HTR-8/SVneo (cell line): Measurements from ENCODE around the gene CDHR2.
A peak's percentile ranks its signal among the peaks of the same experiment; 100 is the strongest.

Source experiments
- DNase-seq: peaks from one replicate; pipeline ENCODE4 v3.0.0; 2011; ENCODE audit warnings: low spot score, mixed read lengths; ENCODE audit not compliant: insufficient read length
- FAIRE-seq: peaks from 2 replicates; lab custom pipeline; 2011; peaks lifted over from hg19 to GRCh38; lab: Jason Lieb, UNC

CDHR2 gene

GRCh38 chr5:176527246-176528222 is 21.6 kb upstream of the CDHR2 start:
- FAIRE-seq (no peak), DNase-seq (no peak)

GRCh38 chr5:176528301-176528700 is 20.8 kb upstream of the CDHR2 start:
- DNase-seq: no peak
- FAIRE-seq: no peak

- FAIRE-seq (no peak), DNase-seq (no peak)
Measured at GRCh38 chr5:176528761-176529115, 20.4 kb upstream of the CDHR2 start.

GRCh38 chr5:176529116-176529740 is 19.9 kb upstream of the CDHR2 start:
- no peak for FAIRE-seq
- DNase-seq: no peak

GRCh38 chr5:176529741-176530141 is 19.4 kb upstream of the CDHR2 start:
- DNase-seq: no peak
- no peak for FAIRE-seq

DNA sequence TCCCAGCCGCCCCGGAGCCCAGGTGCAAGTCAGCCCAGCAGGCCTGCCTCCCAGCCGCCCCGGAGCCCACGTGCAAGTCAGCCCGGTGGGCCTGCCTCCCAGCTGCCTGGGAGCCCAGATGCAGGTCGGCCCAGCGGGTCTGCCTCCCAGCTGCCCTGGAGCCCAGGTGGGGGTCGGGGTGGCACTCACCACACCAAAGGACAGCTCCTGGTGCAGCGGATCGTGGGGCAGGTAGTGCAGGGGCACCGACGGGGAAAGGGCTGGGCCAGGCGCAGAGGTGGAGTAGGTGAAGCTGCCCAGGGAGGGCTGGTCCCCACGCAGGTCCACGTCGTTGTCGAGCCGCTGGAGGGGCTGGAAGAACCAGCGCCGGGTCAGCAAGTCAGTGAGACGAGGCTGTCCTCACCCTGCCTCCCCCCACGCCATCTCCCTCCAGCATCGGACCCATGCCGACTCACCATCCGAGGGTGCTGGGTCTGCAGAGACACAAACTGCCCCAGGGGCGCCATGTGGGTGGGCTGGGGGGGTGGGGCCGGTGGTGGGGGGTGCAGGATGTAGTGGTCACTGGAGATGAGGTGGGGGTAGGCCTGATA is 18.7 kb upstream of the CDHR2 start:
- DNase-seq (no peak), FAIRE-seq (no peak)

GRCh38 chr5:176530983-176531901 is 17.9 kb upstream of the CDHR2 start:
- FAIRE-seq (no peak), DNase-seq (no peak)

DNA sequence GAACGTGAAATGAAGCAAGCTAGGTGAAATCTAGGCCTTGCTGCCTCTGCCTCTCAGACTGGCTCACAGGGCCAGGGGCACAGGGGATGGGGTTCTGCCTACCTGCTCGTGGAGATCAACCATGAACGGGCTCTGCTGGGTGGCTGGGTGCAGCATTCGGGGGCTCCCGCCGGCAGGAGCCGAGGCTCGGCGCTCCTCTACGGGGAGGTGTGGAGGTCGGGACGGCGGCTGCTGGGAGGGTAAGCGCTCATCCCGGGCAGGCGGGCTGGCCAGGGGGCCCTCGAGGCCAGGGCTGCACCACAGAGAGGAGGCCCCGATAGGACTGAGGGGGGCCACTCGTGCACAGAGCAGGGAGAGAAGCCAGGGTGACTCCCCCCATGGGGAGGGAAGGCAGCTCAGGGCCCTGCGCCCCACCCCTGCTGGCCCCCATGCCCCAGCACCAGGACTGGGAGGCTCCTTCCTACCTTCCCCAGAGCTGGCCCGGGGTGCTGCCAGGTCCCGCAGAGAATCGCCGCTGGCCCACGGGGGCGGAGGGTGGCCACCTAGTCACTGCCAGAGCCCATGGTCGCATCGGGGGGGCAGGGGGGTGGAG is 17.1 kb upstream of the CDHR2 start:
- FAIRE-seq: no peak
- no peak for DNase-seq

- FAIRE-seq: no peak
- DNase-seq: no peak
Measured at GRCh38 chr5:176532795-176533194, 16.3 kb upstream of the CDHR2 start.

GRCh38 chr5:176533390-176533789 is 15.8 kb upstream of the CDHR2 start:
- FAIRE-seq: no peak
- no peak for DNase-seq

GRCh38 chr5:176533894-176534611 is 15.1 kb upstream of the CDHR2 start:
- FAIRE-seq (no peak), DNase-seq (no peak)

GRCh38 chr5:176534640-176535039 is 14.5 kb upstream of the CDHR2 start:
- no peak for FAIRE-seq
- DNase-seq: no peak

DNA sequence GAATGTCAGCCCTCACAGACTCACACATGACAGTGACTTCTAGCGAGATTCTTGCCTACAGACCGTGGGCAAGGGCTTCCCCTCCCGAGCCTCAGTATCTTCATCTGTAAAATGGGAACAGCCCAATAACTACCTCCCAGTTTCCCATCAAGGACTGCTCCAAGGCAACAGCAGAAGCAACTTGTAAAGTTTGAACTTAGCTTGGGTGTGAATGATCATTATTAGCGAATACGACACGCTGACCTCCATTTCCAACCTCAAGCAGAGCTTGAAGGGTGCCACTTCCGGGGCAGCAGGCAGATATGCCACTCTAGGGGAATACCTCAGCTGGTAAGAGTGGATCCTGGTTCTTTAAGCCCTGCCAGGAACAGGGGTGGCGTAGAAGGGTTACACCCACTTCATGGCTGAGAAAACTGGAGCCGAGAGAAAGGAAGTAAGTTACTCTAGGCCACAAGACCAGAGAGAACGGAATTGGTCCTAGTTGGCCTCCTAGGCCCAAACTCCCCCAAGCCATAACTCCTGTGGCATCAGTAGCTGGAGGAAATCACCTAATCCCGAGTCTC is 14.0 kb upstream of the CDHR2 start:
- DNase-seq: no peak
- FAIRE-seq: no peak

DNA sequence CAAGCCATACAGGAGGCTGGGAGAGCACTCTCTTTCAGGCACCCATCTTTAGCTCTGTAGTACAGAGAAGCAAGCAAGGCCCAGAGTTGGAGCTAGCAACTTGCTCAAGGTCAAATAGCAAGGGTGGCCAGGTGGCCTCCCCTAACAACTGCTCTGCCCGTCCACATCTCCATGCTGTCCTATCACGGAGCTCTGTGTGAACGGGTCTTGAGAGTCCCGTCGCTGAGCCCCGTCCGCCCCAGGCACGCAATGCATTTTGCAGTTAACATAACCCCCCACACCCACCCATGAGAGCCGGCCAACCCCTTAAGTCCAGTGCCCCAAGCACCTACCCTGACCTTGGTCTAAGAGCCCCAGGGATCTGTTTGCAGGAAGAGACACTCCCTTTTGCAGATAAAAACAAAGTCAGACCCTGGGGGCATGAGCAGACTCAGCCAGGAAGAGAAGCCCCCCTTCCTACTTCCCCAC is 13.4 kb upstream of the CDHR2 start:
- DNase-seq: no peak
- FAIRE-seq: no peak

- peak; percentile 66 for DNase-seq
- no peak for FAIRE-seq
Measured at GRCh38 chr5:176536132-176536901, 12.8 kb upstream of the CDHR2 start.

GRCh38 chr5:176536902-176537553 is 12.1 kb upstream of the CDHR2 start, which contains the start of gene RNF44:
TSS of gene RNF44 (minus strand) at chr5:176537402. CDS start at chr5:176532472, 4,930 bp downstream.
- DNase-seq (peak; percentile 94), FAIRE-seq (peak; percentile 74)

GRCh38 chr5:176537554-176538229 is 11.4 kb upstream of the CDHR2 start:
- peak; percentile 96 for DNase-seq
- FAIRE-seq: peak; percentile 85
